HepG2 (cell line): ENCODE results near the gene PKP4. TPM values are rescaled to one million over a fixed set of nuclear protein-coding genes. Genes with fewer than 3 reads are reported as not detected.

ENCODE experiments used
- GATAD2A ChIP-seq: IDR thresholded peaks from 2 replicates; pipeline ENCODE4 v1.6.1; 2016
- JUN ChIP-seq: sonication (generic); formaldehyde crosslinking; IDR thresholded peaks from 2 replicates; pipeline ENCODE4 v1.4.0; 2020; ENCODE audit warnings: mild to moderate bottlenecking, missing genetic modification reagents
- MIXL1 ChIP-seq: IDR thresholded peaks from 2 replicates; pipeline ENCODE4 v1.6.1; 2016
- SRY ChIP-seq: sonication (generic); formaldehyde crosslinking; IDR thresholded peaks from 2 replicates; pipeline ENCODE4 v1.8.0; 2022; ENCODE audit warnings: mild to moderate bottlenecking, missing genetic modification reagents
- ZNF670 ChIP-seq: sonication (generic); formaldehyde crosslinking; IDR thresholded peaks from 2 replicates; pipeline ENCODE4 v1.8.0; 2022; ENCODE audit warnings: mild to moderate bottlenecking, missing genetic modification reagents, borderline replicate concordance
- polyA plus RNA-seq, 8 experiments: library from polyadenylated mRNA; depleted of rRNA in 3 of 8; stranded (reverse) in 7 of 8; unstranded in 1 of 8; fragments of >200 nt; fragmentation: Illumina TruSeq in 4 of 8; extraction: Trizol in 4 of 8; gene quantifications; 2 replicates each; pipeline versions ENCODE4 v1.2.1 to v1.2.3, GENCODE V29; 2011 to 2016; ENCODE audit warnings: low read depth in 4 of 8, missing spikeins in 1 of 8, mixed read lengths in 1 of 8; ENCODE audit not compliant: insufficient read depth in 1 of 8
- total RNA-seq, 5 experiments: library from RNA; depleted of rRNA; stranded (reverse); fragments of >200 nt; fragmentation: Illumina TruSeq; extraction: Trizol; gene quantifications; 2 replicates each; pipeline ENCODE4 v1.2.3, GENCODE V29; 2016; ENCODE audit warnings: low read depth in 1 of 5
- TF ChIP-seq, protein P1 (sequence below): sonication (generic); formaldehyde crosslinking; IDR thresholded peaks from 2 replicates; pipeline ENCODE4 v1.4.0; 2020; ENCODE audit warnings: mild to moderate bottlenecking, missing genetic modification reagents
- TF ChIP-seq, protein P2 (sequence below), 2 experiments: fragments of 450-650 bp in 1 of 2; sonication (generic) in 1 of 2; formaldehyde crosslinking; IDR thresholded peaks; 2 replicates each; pipeline versions ENCODE4 v1.5.0 to v1.8.0; 2020 to 2022; ENCODE audit warnings: mild to moderate bottlenecking in 1 of 2, missing genetic modification reagents in 1 of 2
- TF ChIP-seq, protein P3 (sequence below): sonication (generic); formaldehyde crosslinking; conservative IDR thresholded peaks from 2 replicates; pipeline ENCODE4 v1.4.0; 2020; ENCODE audit warnings: mild to moderate bottlenecking, missing genetic modification reagents, moderate library complexity
- TF ChIP-seq, protein P4 (sequence below): sonication (generic); formaldehyde crosslinking; IDR thresholded peaks from 2 replicates; pipeline ENCODE4 v1.8.0; 2022; ENCODE audit warnings: mild to moderate bottlenecking, missing genetic modification reagents, moderate library complexity
- TF ChIP-seq, protein P5 (sequence below): sonication (generic); formaldehyde crosslinking; conservative IDR thresholded peaks from 2 replicates; pipeline ENCODE4 v1.5.0; 2020; ENCODE audit warnings: missing genetic modification reagents
- TF ChIP-seq, protein P6 (sequence below): IDR thresholded peaks from 2 replicates; pipeline ENCODE4 v1.6.1; 2016; ENCODE audit warnings: missing genetic modification reagents, missing compliant biosample characterization
- TF ChIP-seq, protein P7 (sequence below): sonication (generic); formaldehyde crosslinking; IDR thresholded peaks from 2 replicates; pipeline ENCODE4 v1.4.0; 2020; ENCODE audit warnings: missing genetic modification reagents

Gene PKP4
- total and polyA plus RNA-seq, 2 of the 13 experiments (the other 11 are each of a cell fraction or from before 2014, with no cell fraction given): 80.9 to 90.5 TPM

DNA sequence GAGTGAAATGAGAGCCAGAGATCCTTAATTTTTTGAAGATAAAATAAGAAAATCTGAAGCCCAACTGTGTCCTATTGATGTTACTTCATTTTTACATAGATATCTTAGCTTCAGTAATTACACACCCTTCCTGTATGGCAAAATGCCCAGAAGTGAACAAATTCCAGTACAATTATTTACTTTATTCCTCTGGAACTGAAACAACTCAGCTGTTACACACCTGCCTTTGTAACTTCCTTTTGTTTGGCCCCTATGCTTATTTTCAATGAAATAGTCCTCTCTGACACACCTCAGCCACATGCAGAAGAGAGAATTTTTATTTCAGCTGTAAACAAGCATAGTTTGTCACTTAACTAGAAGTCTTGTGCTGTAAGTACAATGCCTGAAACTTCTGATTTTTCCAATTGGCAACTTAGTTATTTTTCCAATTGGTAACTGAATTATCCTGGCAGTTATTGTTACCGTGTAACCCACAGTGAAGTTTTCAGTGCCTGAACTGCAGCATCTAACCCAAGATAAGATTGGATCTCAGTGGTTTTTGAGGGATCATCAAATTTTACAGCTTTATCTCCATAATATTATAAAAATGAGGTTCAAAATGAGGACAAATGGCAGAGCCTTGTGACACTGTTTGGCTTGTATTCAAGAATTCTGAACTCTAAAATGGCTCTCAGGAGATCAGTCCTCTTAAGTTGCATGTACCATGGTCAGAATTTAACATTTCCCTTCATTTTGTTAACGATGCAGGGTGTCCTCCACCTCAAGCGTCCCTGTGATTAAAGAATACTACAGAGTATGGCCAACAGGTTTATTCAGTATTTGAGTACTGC is 82.6 kb downstream of the PKP4 start (continued):
- TF ChIP-seq, protein P1, sequence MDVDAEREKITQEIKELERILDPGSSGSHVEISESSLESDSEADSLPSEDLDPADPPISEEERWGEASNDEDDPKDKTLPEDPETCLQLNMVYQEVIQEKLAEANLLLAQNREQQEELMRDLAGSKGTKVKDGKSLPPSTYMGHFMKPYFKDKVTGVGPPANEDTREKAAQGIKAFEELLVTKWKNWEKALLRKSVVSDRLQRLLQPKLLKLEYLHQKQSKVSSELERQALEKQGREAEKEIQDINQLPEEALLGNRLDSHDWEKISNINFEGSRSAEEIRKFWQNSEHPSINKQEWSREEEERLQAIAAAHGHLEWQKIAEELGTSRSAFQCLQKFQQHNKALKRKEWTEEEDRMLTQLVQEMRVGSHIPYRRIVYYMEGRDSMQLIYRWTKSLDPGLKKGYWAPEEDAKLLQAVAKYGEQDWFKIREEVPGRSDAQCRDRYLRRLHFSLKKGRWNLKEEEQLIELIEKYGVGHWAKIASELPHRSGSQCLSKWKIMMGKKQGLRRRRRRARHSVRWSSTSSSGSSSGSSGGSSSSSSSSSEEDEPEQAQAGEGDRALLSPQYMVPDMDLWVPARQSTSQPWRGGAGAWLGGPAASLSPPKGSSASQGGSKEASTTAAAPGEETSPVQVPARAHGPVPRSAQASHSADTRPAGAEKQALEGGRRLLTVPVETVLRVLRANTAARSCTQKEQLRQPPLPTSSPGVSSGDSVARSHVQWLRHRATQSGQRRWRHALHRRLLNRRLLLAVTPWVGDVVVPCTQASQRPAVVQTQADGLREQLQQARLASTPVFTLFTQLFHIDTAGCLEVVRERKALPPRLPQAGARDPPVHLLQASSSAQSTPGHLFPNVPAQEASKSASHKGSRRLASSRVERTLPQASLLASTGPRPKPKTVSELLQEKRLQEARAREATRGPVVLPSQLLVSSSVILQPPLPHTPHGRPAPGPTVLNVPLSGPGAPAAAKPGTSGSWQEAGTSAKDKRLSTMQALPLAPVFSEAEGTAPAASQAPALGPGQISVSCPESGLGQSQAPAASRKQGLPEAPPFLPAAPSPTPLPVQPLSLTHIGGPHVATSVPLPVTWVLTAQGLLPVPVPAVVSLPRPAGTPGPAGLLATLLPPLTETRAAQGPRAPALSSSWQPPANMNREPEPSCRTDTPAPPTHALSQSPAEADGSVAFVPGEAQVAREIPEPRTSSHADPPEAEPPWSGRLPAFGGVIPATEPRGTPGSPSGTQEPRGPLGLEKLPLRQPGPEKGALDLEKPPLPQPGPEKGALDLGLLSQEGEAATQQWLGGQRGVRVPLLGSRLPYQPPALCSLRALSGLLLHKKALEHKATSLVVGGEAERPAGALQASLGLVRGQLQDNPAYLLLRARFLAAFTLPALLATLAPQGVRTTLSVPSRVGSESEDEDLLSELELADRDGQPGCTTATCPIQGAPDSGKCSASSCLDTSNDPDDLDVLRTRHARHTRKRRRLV (CRISPR knock-in tag): no peak
- TF ChIP-seq, protein P2, sequence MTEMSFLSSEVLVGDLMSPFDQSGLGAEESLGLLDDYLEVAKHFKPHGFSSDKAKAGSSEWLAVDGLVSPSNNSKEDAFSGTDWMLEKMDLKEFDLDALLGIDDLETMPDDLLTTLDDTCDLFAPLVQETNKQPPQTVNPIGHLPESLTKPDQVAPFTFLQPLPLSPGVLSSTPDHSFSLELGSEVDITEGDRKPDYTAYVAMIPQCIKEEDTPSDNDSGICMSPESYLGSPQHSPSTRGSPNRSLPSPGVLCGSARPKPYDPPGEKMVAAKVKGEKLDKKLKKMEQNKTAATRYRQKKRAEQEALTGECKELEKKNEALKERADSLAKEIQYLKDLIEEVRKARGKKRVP (CRISPR knock-in tag; IDR thresholded peaks at IDR 0.05): peak in 1 of 2 experiments; percentile 42; a peak in 1 of 4 replicates
- TF ChIP-seq GATAD2A (CRISPR knock-in tag) (peak; percentile 91), MIXL1 (peak; percentile 65; the same call in 1 of the 2 replicates), SRY (no peak), JUN (CRISPR knock-in tag) (no peak), ZNF670 (CRISPR knock-in tag) (peak; percentile 62; the same call in 1 of the 2 replicates)
- TF ChIP-seq, protein P3, sequence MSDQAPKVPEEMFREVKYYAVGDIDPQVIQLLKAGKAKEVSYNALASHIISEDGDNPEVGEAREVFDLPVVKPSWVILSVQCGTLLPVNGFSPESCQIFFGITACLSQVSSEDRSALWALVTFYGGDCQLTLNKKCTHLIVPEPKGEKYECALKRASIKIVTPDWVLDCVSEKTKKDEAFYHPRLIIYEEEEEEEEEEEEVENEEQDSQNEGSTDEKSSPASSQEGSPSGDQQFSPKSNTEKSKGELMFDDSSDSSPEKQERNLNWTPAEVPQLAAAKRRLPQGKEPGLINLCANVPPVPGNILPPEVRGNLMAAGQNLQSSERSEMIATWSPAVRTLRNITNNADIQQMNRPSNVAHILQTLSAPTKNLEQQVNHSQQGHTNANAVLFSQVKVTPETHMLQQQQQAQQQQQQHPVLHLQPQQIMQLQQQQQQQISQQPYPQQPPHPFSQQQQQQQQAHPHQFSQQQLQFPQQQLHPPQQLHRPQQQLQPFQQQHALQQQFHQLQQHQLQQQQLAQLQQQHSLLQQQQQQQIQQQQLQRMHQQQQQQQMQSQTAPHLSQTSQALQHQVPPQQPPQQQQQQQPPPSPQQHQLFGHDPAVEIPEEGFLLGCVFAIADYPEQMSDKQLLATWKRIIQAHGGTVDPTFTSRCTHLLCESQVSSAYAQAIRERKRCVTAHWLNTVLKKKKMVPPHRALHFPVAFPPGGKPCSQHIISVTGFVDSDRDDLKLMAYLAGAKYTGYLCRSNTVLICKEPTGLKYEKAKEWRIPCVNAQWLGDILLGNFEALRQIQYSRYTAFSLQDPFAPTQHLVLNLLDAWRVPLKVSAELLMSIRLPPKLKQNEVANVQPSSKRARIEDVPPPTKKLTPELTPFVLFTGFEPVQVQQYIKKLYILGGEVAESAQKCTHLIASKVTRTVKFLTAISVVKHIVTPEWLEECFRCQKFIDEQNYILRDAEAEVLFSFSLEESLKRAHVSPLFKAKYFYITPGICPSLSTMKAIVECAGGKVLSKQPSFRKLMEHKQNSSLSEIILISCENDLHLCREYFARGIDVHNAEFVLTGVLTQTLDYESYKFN (CRISPR knock-in tag): peak; percentile 47
- TF ChIP-seq, protein P4, sequence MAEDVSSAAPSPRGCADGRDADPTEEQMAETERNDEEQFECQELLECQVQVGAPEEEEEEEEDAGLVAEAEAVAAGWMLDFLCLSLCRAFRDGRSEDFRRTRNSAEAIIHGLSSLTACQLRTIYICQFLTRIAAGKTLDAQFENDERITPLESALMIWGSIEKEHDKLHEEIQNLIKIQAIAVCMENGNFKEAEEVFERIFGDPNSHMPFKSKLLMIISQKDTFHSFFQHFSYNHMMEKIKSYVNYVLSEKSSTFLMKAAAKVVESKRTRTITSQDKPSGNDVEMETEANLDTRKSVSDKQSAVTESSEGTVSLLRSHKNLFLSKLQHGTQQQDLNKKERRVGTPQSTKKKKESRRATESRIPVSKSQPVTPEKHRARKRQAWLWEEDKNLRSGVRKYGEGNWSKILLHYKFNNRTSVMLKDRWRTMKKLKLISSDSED (CRISPR knock-in tag): no peak
- TF ChIP-seq, protein P5, sequence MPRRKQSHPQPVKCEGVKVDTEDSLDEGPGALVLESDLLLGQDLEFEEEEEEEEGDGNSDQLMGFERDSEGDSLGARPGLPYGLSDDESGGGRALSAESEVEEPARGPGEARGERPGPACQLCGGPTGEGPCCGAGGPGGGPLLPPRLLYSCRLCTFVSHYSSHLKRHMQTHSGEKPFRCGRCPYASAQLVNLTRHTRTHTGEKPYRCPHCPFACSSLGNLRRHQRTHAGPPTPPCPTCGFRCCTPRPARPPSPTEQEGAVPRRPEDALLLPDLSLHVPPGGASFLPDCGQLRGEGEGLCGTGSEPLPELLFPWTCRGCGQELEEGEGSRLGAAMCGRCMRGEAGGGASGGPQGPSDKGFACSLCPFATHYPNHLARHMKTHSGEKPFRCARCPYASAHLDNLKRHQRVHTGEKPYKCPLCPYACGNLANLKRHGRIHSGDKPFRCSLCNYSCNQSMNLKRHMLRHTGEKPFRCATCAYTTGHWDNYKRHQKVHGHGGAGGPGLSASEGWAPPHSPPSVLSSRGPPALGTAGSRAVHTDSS (CRISPR knock-in tag): no peak
- TF ChIP-seq, protein P6, sequence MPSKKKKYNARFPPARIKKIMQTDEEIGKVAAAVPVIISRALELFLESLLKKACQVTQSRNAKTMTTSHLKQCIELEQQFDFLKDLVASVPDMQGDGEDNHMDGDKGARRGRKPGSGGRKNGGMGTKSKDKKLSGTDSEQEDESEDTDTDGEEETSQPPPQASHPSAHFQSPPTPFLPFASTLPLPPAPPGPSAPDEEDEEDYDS: no peak
- TF ChIP-seq, protein P7, sequence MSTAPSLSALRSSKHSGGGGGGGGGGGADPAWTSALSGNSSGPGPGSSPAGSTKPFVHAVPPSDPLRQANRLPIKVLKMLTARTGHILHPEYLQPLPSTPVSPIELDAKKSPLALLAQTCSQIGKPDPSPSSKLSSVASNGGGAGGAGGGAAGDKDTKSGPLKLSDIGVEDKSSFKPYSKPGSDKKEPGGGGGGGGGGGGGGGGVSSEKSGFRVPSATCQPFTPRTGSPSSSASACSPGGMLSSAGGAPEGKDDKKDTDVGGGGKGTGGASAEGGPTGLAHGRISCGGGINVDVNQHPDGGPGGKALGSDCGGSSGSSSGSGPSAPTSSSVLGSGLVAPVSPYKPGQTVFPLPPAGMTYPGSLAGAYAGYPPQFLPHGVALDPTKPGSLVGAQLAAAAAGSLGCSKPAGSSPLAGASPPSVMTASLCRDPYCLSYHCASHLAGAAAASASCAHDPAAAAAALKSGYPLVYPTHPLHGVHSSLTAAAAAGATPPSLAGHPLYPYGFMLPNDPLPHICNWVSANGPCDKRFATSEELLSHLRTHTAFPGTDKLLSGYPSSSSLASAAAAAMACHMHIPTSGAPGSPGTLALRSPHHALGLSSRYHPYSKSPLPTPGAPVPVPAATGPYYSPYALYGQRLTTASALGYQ: 0 out of 2 replicates have a peak, but pooled peaks have one; percentile 24
